GM21381 (cell line): ENCODE data around the gene XG.
"Not testable (repeated sequence)": the region's sequence is repeated elsewhere in the genome, so short reads cannot be mapped to it uniquely, and the experiment has no call there.

Experiments used
- ATAC-seq: cut with Tn5 transposase; IDR thresholded peaks from one replicate; pipeline ENCODE4 v1.9.1; 2021; ENCODE audit warnings: mild to moderate bottlenecking, moderate library complexity; ENCODE audit not compliant: unreplicated experiment

XG gene

DNA sequence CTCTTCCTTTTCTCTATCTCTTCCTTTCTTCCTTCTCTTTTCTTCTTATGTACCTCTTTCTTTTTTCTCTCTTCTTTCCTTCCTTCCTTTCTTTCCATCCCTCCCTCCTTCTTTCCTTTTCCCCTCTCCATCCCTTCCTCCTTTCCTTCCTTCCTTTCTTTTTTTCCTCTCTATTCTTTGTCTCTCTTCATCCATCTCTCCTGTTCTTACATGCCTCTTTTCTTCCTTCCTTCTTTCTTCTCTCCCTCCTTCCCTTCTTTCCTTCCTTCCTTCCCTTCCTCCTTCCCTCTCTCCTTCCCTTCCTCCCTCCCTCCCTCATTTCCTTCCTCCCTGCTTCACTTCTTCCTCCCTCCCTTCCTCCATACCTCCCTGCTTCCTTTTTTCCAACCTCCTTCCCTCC is 19.2 kb upstream of the XG start:
- ATAC-seq, result no peak

DNA sequence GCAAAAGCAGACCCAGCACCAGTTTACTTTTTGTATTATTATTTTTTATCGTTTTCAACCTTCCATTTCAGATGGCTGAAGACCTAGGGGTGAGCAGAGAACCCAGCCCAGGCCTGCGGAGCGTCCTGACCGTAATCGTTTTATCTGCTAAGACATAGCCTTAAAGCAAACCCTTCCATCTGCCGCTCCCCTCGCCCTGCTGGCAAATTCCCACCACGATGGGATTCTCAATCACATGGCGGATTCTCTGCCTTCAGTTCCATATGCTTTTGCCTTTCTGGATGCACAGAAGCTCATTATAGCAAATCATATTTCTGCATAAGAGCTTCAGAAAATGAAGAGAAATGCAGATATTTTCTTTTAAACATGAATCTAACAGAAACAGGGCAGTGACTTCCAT is 18.6 kb upstream of the XG start:
- no peak for ATAC-seq

DNA sequence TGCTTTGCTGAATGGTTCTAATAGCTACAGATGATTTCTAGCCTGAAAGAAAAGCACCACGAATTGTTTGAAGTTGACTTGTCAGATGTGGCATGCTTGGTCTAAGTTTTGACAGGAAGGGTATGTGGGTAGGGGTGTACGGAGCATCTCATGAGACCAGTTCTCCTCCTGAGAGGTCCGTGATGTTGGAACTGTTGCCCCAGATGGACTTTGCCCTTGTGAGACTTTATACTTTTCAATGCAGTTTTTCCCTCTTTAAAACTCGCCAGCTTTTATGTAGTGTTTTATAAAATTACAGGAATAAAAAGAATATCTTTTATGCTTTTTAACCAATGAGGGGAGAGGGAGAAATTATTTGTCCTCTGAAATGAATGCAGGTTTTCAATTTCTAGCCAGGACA is 16.6 kb upstream of the XG start:
- ATAC-seq, result no peak

- ATAC-seq, result no peak
These were observed 11.2 kb upstream of the XG start for GRCh38 chrX:2740672-2741071.

- no peak for ATAC-seq
These were observed 10.5 kb upstream of the XG start for GRCh38 chrX:2741386-2741785.

GRCh38 chrX:2746250-2746649 is 5.6 kb upstream of the XG start:
- not testable (repeated sequence) for ATAC-seq

GRCh38 chrX:2748171-2748814 is 3.5 kb upstream of the XG start:
- no peak for ATAC-seq

GRCh38 chrX:2748815-2749188 is 3.0 kb upstream of the XG start:
- no peak for ATAC-seq

- no peak for ATAC-seq
These were observed 549 bp upstream of the XG start for GRCh38 chrX:2751291-2751690.

DNA sequence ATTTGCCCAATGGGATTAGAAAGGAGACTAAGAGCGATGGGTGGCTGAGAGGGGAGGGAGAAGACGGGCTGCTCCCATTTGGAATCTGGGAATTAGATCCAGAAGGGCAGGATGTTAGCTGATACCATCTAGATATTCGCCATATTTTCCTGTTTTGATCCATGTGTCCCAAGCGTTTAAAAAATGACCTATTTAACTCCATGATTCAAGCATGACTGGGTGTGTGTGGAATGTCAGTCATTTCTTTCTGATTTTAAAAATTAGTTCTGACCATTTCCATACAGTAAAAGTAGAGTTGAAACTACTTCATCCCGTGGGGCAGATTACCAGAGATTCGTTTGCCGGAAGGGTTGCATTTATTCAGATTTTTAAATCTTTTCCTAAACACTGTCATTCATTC is 601 bp downstream of the XG start:
- not testable (repeated sequence) for ATAC-seq

GRCh38 chrX:2755163-2755715 is 3.4 kb downstream of the XG start:
- ATAC-seq, result not testable (repeated sequence)

- ATAC-seq, result no peak
These were observed 4.7 kb downstream of the XG start for GRCh38 chrX:2756548-2756947.

GRCh38 chrX:2761246-2761645 is 9.4 kb downstream of the XG start:
- ATAC-seq, result no peak

DNA sequence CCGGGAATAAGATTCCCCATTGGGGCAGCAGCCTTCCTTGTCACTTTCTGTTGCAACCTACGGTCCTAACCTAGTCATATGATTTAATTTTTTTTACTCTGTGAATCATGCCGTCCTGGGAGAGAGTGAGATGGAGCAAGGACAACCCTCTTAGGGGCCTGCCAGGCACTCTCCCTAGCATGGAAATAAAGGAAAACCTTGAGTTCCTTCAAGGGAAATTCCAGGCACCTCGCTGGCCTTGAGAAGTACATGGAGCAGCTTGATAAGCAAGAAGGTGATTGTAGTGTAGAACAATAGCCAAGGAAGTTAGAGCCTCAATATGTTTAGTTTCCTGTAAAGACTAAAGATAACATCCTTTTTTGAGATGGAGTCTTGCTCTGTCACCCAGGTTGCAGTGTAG is 10.8 kb downstream of the XG start:
- ATAC-seq, result not testable (repeated sequence)

DNA sequence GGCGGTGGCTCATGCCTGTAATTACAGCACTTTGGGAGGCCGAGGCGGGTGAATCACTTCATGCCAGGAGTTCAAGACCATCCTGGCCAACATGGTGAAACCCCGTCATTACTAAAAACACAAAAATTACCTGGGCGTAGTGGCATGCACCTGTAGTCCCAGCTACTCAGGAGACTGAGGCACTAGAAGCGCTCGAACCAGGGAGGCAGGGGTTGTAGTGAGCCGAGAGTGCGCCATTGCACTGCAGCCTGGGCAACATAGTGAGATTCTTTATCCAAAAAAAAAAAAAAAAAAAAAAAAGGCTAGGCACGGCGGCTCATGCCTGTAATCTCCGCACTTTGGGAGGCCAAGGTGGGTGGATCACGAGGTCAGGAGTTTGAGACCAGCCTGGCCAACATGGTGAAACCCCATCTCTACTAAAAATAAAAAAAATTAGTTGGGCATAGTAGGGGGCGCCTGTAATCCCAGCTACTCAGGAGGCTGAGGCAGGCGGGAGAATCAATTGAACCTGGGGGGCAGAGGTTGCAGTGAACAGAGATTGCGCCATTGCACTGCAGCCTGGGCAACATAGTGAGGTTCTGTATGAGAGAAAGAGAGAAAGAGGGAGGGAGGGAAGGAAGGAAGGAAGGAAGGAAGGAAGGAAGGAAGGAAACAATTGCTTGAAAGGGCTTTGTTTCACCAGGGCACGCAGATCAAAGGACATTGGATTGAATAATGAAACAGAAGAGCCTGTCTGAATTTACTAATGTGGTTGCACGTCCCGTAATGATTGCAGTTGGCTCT is 13.1 kb downstream of the XG start:
- not testable (repeated sequence) for ATAC-seq

GRCh38 chrX:2765549-2765830 is 13.7 kb downstream of the XG start:
- ATAC-seq, result no peak

DNA sequence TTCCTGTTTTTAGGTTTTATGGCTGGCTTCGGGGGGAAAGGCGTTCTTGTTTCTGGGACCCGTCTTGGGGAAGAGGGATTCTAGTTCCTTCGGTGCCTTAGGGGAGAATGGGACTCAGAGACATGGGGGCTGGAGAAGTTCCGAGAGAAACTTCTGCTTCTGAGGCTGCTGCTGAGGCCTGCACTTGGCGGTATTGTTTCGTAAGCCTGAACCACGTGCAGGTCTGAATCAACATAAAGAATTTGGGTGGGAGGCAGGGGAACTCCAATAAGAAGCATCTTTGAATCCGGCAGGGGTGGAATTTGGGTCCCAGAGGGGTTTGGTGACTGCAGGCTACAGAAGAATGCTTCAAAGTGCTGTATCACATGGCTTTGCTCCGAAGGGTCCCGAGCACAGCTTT is 15.1 kb downstream of the XG start:
- ATAC-seq, result no peak

DNA sequence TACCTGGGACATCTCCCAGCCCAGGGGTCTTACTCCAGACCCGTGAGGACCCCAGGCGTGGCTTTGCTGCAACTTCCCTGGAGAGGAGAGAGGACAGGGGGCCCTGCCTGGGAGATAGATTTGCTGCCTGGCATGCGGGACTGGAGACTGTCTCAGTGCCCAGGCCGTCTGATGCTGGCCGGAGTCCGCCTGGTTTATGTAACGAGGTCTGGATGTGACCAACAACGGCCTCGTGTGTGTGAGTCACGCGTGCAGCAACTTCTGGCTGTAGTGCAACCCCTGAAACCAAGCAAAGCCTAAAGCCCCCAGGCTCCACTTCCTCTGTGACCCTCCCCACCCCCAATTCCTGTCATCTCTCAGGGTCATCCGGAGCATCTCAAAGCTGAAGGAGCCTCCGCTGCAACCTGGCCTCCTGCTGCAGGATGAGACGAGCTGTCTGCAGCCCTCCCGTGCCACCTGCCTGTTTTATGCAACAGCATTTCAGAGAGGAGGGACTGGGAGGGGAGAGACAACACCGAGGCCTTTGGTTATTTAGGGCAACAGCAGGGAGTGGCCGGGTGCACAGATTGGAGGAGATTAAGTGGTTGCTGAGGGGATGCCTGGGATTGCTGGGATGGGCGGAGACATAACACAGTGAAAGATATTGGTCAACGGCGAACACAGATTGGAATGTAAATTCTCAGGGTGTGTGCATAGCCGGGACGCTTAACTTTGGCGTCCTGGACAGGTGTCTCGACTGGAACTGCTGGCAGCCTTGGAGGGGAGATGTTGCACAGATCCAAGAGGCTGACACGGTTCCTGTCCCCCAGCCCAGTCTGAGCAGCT is 16.0 kb downstream of the XG start:
- no peak for ATAC-seq

DNA sequence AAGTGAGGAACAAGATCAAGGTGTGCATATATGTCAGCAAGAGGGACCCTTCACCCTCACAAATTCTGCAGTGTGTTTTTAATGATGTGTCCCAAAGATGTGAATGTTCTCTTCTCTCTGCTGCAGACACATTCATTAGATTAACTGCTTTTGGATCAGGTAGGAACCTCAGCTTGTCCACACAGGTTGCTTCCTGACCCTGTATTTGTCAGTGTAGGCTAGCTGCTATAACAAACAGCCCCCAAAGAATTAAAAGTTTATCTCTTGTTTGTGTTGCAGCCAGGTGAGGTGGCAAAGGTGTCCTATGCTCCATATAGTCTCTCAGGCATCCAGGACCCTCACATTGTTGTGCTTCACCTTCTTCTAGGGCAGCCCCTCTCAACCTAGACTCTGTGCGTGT is 17.8 kb downstream of the XG start:
- ATAC-seq, result no peak

- not testable (repeated sequence) for ATAC-seq
These were observed 21.6 kb downstream of the XG start for GRCh38 chrX:2773166-2774055.

DNA sequence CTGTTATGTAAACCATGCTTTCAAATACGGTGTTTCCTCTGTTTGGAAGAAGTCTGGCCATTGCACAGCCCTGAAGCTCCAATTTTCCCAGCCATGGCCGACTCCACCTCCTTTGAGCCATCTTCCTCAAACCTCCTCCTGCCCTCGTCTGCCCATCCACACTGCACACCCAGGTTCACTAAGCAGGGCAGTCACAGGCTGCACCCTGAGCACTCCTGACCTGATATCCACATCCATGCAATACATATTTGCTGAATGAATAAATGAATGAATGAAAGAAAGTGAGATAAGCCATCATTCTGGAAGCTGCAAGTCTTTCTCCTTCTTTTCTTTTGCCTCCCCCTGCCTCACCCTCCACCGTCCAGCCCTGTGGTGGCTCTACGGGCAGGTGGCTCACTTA is 22.2 kb downstream of the XG start:
- ATAC-seq, result no peak
